Gastroesophageal sphincter (tissue), 3 donors: ENCODE results near the gene MPL.

ENCODE experiments used
- POLR2A ChIP-seq, 2 donors: fragments of 450-650 bp; IDR thresholded peaks; one replicate each; pipeline ENCODE4 v1.6.1; 2017; ENCODE audit warnings: antibody characterized with exemption in 2 of 2, mild to moderate bottlenecking in 2 of 2, moderate library complexity in 1 of 2
- POLR2AphosphoS5 ChIP-seq: sonication (generic); formaldehyde crosslinking; IDR thresholded peaks from one replicate; pipeline ENCODE4 v1.6.1; 2017; ENCODE audit warnings: antibody characterized with exemption
- TF ChIP-seq, protein P1 (sequence below), 4 experiments: fragments of 200-600 bp in 2 of 4; fragments of 450-650 bp in 2 of 4; sonication (generic) in 1 of 4; IDR thresholded peaks; one replicate each; pipeline ENCODE4 v1.5.1; 2017 to 2019; ENCODE audit warnings: antibody characterized with exemption in 4 of 4, mild to moderate bottlenecking in 2 of 4, moderate library complexity in 2 of 4

DNA sequence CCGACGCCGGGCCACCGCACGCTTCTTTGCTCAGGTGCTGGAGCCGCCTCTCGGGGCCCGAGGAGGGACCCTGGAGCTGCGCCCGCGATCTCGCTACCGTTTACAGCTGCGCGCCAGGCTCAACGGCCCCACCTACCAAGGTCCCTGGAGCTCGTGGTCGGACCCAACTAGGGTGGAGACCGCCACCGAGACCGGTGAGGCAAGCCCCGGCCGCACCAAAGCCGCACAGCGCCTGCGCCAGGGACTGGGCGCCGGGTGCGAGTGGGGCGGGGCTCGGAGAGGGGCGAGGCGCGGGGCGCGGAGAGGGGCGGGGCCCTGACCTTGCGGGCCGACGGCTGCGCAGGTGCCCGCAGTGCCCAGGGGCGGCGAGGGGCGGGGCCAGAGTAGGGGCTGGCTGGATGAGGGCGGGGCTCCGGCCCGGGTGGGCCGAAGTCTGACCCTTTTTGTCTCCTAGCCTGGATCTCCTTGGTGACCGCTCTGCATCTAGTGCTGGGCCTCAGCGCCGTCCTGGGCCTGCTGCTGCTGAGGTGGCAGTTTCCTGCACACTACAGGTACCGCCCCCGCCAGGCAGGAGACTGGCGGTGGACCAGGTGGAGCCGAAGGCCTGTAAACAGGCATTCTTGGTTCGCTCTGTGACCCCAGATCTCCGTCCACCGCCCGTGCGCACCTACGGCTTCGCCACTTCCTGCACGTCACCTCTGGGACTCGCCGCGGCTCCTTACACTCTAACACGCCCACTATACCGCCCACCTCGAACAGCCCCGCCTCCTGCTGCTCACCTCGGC is 11.4 kb downstream of the MPL start:
- TF ChIP-seq, protein P1, sequence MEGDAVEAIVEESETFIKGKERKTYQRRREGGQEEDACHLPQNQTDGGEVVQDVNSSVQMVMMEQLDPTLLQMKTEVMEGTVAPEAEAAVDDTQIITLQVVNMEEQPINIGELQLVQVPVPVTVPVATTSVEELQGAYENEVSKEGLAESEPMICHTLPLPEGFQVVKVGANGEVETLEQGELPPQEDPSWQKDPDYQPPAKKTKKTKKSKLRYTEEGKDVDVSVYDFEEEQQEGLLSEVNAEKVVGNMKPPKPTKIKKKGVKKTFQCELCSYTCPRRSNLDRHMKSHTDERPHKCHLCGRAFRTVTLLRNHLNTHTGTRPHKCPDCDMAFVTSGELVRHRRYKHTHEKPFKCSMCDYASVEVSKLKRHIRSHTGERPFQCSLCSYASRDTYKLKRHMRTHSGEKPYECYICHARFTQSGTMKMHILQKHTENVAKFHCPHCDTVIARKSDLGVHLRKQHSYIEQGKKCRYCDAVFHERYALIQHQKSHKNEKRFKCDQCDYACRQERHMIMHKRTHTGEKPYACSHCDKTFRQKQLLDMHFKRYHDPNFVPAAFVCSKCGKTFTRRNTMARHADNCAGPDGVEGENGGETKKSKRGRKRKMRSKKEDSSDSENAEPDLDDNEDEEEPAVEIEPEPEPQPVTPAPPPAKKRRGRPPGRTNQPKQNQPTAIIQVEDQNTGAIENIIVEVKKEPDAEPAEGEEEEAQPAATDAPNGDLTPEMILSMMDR (IDR thresholded peaks at IDR 0.05), result no peak
- peak; percentile 38 to 41 for TF ChIP-seq POLR2A (IDR thresholded peaks at IDR 0.05)
- TF ChIP-seq POLR2AphosphoS5, result peak; percentile 59
